Activated CD4-positive, CD25-positive, alpha-beta regulatory T cell treated with anti-CD3 and anti-CD28 coated beads, Interleukin-2, amount 50 U/mL, for 72 hours (primary cell): Measurements from ENCODE around the gene TNFRSF21.

Experiments
- DNase-seq: peaks from one replicate; pipeline ENCODE4 v3.0.0; 2021

Gene TNFRSF21

GRCh38 chr6:47203266-47203937 is 106.3 kb downstream of the TNFRSF21 start:
- DNase-seq: no peak

GRCh38 chr6:47202644-47203205 is 107.0 kb downstream of the TNFRSF21 start:
- no peak for DNase-seq

- DNase-seq: no peak
These were observed 109.0 kb downstream of the TNFRSF21 start for GRCh38 chr6:47200536-47201334.

GRCh38 chr6:47197682-47198640 is 111.7 kb downstream of the TNFRSF21 start:
- DNase-seq: no peak

- no peak for DNase-seq
These were observed 113.6 kb downstream of the TNFRSF21 start for GRCh38 chr6:47196113-47196512.

- DNase-seq: no peak
These were observed 114.6 kb downstream of the TNFRSF21 start for GRCh38 chr6:47195011-47195650.

GRCh38 chr6:47188588-47189021 is 121.1 kb downstream of the TNFRSF21 start:
- no peak for DNase-seq

GRCh38 chr6:47187893-47188587 is 121.7 kb downstream of the TNFRSF21 start:
- no peak for DNase-seq

GRCh38 chr6:47187113-47187512 is 122.6 kb downstream of the TNFRSF21 start:
- DNase-seq: no peak

- no peak for DNase-seq
These were observed 127.3 kb downstream of the TNFRSF21 start for GRCh38 chr6:47182291-47182957.

GRCh38 chr6:47181681-47182080 is 128.0 kb downstream of the TNFRSF21 start:
- no peak for DNase-seq
